Panc1 (cell line): ENCODE measurements around the gene PIGU. TPM values are rescaled to one million over a fixed set of nuclear protein-coding genes. Genes with fewer than 3 reads are reported as not detected.

Experiments
- ATAC-seq: fragments of 200-7000 bp; cut with Tn5 transposase; 2 replicates; pipeline ENCODE4 v1.9.1; 2020; ENCODE audit warnings: mild to moderate bottlenecking, moderate library complexity
- BruUV-seq: library from RNA; stranded (reverse); fragments of 400-500 nt; replicated peaks from 2 replicates; lab custom pipeline; 2021; lab: Mats Ljungman, UMichigan
- CTCF ChIA-PET: fragments of 300-600 bp; sonication (Branson Sonifier 250); formaldehyde crosslinking; loops from one replicate; lab custom pipeline; 2022; ENCODE audit warnings: antibody characterized with exemption; lab: Charles Lee
- POLR2A ChIA-PET: fragments of 300-600 bp; sonication (Branson Sonifier 250); formaldehyde crosslinking; loops from one replicate; lab custom pipeline; 2022; ENCODE audit warnings: antibody characterized with exemption; lab: Charles Lee
- DNase-seq: peaks from one replicate; pipeline ENCODE4 v3.0.0-alpha.2; 2010; ENCODE audit warnings: low read depth, low spot score
- H3K27ac ChIP-seq: 2 replicates; pipeline ENCODE4 v1.5.1; 2011; ENCODE audit warnings: mild to moderate bottlenecking, low read length, inconsistent platforms
- H3K27me3 ChIP-seq: fragments of 200-500 bp; sonication (Bioruptor generic); 2 replicates; pipeline ENCODE4 v1.6.0; 2014; ENCODE audit warnings: low read length, inconsistent platforms; ENCODE audit not compliant: control insufficient read depth, insufficient read depth
- H3K36me3 ChIP-seq: fragments of 200-500 bp; sonication (Bioruptor generic); 2 replicates; pipeline ENCODE4 v1.5.1; 2014; ENCODE audit warnings: inconsistent platforms, mild to moderate bottlenecking, low read length, moderate library complexity; ENCODE audit not compliant: control insufficient read depth, insufficient read depth
- H3K4me1 ChIP-seq: 2 replicates; pipeline ENCODE4 v1.5.1; 2011; ENCODE audit warnings: inconsistent platforms, mild to moderate bottlenecking, low read length, moderate library complexity; ENCODE audit not compliant: control insufficient read depth, insufficient read depth
- H3K4me3 ChIP-seq, 2 experiments: 2 replicates each; pipeline ENCODE4 v1.5.1; 2011 to 2012; ENCODE audit warnings: low read depth in 2 of 2, low read length in 2 of 2, mild to moderate bottlenecking in 2 of 2, inconsistent platforms in 1 of 2, moderate library complexity in 1 of 2
- H3K9me3 ChIP-seq: fragments of 200-500 bp; sonication (Bioruptor generic); 2 replicates; pipeline ENCODE4 v1.5.1; 2014; ENCODE audit warnings: low read depth, mild to moderate bottlenecking, inconsistent platforms, low read length, moderate library complexity; ENCODE audit not compliant: control insufficient read depth, insufficient read depth
- POLR2AphosphoS5 ChIP-seq: IDR thresholded peaks from 2 replicates; pipeline ENCODE4 v1.6.1; 2012; ENCODE audit warnings: mild to moderate bottlenecking, low read depth, low read length, moderate library complexity
- SIN3A ChIP-seq: IDR thresholded peaks from 2 replicates; pipeline ENCODE4 v1.6.1; 2012; ENCODE audit warnings: low read depth, mild to moderate bottlenecking, low read length, moderate library complexity, borderline replicate concordance; ENCODE audit not compliant: insufficient read depth
- TCF7L2 ChIP-seq: IDR thresholded peaks from 2 replicates; pipeline ENCODE4 v1.6.1; 2011; ENCODE audit warnings: mild to moderate bottlenecking, low read depth, low read length, inconsistent platforms
- in situ Hi-C: cut with HindIII; loops from 2 replicates; pipeline ENCODE4 v1.10.0; 2016; ENCODE audit warnings: low sequenced_read_pairs, low pct_unique_long_range_greater_than_20kb
- intact Hi-C: fragments of 100-400 bp; cut with micrococcal nuclease; formaldehyde crosslinking; loops from one replicate; pipeline ENCODE4 v1.10.0; 2022; ENCODE audit not compliant: unreplicated experiment
- total RNA-seq: library from RNA; stranded (reverse); gene quantifications from one replicate; pipeline ENCODE4 v1.2.1, GENCODE V29; 2021; ENCODE audit not compliant: unreplicated experiment
- TF ChIP-seq, protein P1 (sequence below): fragments of 450-650 bp; IDR thresholded peaks from 2 replicates; pipeline ENCODE4 v1.5.1; 2017; ENCODE audit warnings: mild to moderate bottlenecking
- TF ChIP-seq, protein P2 (sequence below), 2 experiments: IDR thresholded peaks; 2 replicates each; pipeline ENCODE4 v1.6.1; 2011 to 2012; ENCODE audit warnings: low read depth in 2 of 2, control low read depth in 1 of 2, low read length in 1 of 2, mild to moderate bottlenecking in 1 of 2, moderate library complexity in 1 of 2; ENCODE audit not compliant: insufficient read depth in 1 of 2

PIGU gene
- total RNA-seq, 1 experiment from 2014 or later: 22.9 TPM

DNA sequence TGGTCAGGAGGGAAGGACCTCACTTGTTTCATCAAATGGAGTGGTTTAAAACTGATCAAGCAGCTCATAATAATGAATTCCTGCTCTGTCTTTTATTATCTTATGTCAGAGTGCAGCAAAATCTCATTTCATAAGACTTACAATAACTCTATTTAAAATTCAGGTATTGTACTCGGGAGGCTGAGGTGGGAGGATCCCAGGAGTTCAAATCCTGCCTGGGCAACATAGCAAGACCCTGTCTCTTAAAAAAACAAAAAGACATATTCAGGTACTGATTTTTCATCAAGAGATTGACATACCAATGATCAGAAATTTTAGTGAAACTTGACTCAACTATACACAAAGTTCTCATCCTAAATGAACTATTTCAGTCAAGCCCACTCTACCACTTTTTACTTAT lies 166.3 kb downstream of the PIGU start:
- Histone ChIP-seq H3K36me3 (peaks cover 14% of the 10 kb centered on the region), H3K4me3 (no peak overlapping the region), H3K27me3 (no peaks in the 10 kb centered on the region), H3K4me1 (peaks cover 6% of the 10 kb centered on the region), H3K9me3 (no peaks in the 10 kb centered on the region), H3K27ac (no peak overlapping the region)
- BruUV-seq: no TSS peak
- intact Hi-C loops: no loop called here
- in situ Hi-C loops: no loop called here
- ATAC-seq (no peak), DNase-seq (no peak)
- ChIA-PET CTCF (interaction anchor here (0.7 kb wide), 1 partner anchor 27 kb away, joined by 3 read pairs; no protein-coding TSS in a partner anchor), POLR2A (no interaction called here)
- TF ChIP-seq, protein P1, sequence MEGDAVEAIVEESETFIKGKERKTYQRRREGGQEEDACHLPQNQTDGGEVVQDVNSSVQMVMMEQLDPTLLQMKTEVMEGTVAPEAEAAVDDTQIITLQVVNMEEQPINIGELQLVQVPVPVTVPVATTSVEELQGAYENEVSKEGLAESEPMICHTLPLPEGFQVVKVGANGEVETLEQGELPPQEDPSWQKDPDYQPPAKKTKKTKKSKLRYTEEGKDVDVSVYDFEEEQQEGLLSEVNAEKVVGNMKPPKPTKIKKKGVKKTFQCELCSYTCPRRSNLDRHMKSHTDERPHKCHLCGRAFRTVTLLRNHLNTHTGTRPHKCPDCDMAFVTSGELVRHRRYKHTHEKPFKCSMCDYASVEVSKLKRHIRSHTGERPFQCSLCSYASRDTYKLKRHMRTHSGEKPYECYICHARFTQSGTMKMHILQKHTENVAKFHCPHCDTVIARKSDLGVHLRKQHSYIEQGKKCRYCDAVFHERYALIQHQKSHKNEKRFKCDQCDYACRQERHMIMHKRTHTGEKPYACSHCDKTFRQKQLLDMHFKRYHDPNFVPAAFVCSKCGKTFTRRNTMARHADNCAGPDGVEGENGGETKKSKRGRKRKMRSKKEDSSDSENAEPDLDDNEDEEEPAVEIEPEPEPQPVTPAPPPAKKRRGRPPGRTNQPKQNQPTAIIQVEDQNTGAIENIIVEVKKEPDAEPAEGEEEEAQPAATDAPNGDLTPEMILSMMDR: no peak
- TF ChIP-seq TCF7L2 (no peak), POLR2AphosphoS5 (no peak), SIN3A (no peak)
- TF ChIP-seq, protein P2, sequence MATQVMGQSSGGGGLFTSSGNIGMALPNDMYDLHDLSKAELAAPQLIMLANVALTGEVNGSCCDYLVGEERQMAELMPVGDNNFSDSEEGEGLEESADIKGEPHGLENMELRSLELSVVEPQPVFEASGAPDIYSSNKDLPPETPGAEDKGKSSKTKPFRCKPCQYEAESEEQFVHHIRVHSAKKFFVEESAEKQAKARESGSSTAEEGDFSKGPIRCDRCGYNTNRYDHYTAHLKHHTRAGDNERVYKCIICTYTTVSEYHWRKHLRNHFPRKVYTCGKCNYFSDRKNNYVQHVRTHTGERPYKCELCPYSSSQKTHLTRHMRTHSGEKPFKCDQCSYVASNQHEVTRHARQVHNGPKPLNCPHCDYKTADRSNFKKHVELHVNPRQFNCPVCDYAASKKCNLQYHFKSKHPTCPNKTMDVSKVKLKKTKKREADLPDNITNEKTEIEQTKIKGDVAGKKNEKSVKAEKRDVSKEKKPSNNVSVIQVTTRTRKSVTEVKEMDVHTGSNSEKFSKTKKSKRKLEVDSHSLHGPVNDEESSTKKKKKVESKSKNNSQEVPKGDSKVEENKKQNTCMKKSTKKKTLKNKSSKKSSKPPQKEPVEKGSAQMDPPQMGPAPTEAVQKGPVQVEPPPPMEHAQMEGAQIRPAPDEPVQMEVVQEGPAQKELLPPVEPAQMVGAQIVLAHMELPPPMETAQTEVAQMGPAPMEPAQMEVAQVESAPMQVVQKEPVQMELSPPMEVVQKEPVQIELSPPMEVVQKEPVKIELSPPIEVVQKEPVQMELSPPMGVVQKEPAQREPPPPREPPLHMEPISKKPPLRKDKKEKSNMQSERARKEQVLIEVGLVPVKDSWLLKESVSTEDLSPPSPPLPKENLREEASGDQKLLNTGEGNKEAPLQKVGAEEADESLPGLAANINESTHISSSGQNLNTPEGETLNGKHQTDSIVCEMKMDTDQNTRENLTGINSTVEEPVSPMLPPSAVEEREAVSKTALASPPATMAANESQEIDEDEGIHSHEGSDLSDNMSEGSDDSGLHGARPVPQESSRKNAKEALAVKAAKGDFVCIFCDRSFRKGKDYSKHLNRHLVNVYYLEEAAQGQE (IDR thresholded peaks at IDR 0.05; ENCODE audit: insufficient read depth in 1 of 2, low read depth in 2 of 2, low read length in 1 of 2): no peak

Other genes with a start within 250 kb of the PIGU start
- gene DYNLRB1, start 160.7 kb downstream of the PIGU start, total RNA-seq: 155 TPM
- gene MAP1LC3A, start 118.4 kb downstream of the PIGU start, total RNA-seq: 25.1 TPM
- 20.6 TPM for gene TP53INP2, start 27.3 kb upstream of the PIGU start, total RNA-seq
- 28.9 TPM for gene NCOA6, start 148.6 kb upstream of the PIGU start, total RNA-seq
- 11.5 TPM for gene GGT7, start 195.8 kb upstream of the PIGU start, total RNA-seq
- 25.4 TPM for gene ACSS2, start 199.5 kb upstream of the PIGU start, total RNA-seq